HG03135 (cell line): Measurements from ENCODE around the gene EPHB1.
"Not testable (repeated sequence)": the region's sequence is repeated elsewhere in the genome, so short reads cannot be mapped to it uniquely, and the experiment has no call there.

Experiments
- ATAC-seq: cut with Tn5 transposase; IDR thresholded peaks from one replicate; pipeline ENCODE4 v1.9.1; 2021; ENCODE audit warnings: mild to moderate bottlenecking, moderate library complexity; ENCODE audit not compliant: unreplicated experiment

EPHB1 gene

GRCh38 chr3:135106445-135106844, 311.4 kb downstream of the EPHB1 start:
- ATAC-seq, result no peak

GRCh38 chr3:135107043-135107442, 312.0 kb downstream of the EPHB1 start:
- no peak for ATAC-seq

DNA sequence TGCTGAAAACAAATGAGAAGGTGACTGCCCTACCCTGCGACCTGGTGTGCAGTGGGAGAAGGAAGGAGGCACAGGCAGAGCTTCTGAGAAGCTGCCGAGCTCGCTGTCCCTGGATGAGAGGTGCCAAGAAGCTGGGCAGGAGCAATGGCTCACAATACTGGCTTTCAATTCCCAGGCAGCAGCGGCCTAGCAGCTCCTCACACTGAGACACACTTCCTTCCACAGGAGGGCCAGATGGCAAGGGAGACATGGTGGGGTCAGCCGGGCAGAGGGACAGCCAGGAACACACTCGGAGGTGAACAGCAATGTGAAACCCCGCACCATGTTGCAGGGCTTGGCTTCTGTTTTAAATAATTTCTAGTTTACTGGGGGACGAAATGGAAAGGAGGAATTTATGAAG, 314.6 kb downstream of the EPHB1 start:
- no peak for ATAC-seq

DNA sequence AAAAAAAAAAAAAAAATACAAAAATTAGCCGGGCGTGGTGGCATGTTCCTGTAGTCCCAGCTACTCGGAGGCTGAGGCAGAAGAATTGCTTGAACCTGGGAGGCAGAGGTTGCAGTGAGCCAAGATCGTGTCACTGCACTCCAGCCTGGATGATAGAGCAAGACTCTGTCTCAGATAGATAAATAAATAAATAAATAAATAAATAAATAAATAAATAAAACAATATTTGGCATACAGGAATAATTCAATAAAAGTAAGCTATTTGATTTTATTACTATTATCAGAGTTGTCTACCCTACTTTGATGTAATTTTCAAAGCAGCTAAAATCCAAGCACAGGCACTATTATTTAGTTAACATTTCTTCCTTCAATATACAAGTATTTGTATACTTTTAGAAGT, 319.5 kb downstream of the EPHB1 start:
- ATAC-seq, result not testable (repeated sequence)

DNA sequence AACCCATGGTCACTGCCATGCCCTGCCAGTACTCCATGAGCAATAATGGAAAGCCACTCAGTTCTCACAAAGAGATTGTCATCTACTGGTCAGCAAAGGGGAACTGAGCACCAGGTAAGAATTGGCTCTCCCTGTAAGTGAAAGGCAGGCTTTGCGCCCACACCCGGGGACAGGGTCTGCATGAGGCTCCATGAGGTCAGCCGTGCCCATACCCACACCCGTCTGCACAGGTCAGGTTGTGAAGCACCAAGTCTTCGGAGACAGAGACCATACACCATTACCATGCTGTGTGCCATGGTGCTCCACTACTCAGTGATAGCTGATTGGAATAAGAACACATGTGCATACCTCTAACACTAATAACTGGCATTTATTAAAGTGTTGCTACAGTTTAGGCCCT, 322.9 kb downstream of the EPHB1 start:
- no peak for ATAC-seq

DNA sequence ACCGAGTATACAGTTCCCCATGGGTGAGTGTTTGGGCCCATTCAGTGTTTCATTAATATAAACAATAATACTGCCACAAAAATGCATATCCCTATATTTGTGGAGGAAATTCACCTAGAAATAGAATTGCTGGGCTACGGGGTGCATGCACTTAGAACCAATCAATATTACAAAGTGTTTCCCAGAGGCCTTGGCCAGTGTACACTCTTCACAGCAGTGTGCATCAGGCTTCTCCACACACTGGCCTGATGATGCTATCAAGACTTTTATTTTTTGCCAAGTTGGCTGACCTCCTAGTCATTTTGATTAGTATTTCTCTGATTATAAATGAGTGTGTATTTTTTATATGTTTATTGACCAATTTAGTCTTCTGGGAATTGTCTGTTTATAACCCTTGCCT, 323.7 kb downstream of the EPHB1 start:
- no peak for ATAC-seq

DNA sequence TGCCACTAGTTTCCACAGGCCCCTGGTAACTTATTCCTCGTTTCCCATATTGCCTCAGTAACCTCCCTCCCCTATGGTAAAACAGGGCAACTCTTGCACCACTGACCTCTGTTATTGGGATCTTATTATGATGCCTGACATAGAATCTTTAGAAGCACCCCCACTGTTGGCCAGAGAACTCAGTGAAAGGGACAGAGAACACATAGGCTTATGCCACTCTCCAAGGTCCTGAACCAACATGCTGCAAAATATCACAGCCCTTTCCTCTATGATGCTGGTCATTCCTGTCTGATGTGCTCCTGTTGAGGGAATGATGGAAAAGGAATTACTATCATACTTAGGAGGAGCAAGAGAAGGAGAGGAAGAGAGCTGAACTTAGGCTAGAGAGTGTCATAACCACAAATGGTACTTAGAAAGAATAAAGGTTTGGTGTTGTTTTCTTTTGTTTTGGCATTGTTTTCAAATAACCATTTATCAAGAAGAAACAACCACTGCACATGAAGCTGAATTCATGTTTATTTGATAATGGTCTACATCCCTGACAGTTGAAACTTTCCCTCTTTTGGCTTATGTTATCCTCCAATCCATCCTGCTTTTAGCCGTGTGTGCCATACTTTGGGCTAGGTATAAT, 330.2 kb downstream of the EPHB1 start:
- no peak for ATAC-seq

GRCh38 chr3:135127946-135128470, 332.9 kb downstream of the EPHB1 start:
- ATAC-seq, result no peak

DNA sequence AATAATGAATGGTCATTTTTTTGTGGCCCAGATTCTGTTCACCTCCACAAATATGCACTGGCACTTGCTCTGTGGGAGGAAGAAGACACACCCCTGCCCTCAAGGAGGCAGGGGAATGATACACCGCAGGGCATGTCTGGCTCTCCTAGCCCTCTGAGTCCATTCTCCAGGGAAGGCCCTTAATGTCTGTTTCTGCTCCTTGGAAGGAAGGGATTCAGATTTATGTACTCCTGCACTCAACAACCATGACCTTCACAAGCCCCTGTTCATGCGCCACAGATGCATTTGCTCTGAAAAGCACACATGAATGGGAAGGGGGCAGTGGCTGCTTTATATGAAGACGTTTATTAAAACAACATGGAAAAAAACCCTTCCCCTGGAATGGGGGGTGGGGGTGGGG, 333.8 kb downstream of the EPHB1 start:
- ATAC-seq, result no peak

- no peak for ATAC-seq
Observed at GRCh38 chr3:135131290-135131689, 336.2 kb downstream of the EPHB1 start.

DNA sequence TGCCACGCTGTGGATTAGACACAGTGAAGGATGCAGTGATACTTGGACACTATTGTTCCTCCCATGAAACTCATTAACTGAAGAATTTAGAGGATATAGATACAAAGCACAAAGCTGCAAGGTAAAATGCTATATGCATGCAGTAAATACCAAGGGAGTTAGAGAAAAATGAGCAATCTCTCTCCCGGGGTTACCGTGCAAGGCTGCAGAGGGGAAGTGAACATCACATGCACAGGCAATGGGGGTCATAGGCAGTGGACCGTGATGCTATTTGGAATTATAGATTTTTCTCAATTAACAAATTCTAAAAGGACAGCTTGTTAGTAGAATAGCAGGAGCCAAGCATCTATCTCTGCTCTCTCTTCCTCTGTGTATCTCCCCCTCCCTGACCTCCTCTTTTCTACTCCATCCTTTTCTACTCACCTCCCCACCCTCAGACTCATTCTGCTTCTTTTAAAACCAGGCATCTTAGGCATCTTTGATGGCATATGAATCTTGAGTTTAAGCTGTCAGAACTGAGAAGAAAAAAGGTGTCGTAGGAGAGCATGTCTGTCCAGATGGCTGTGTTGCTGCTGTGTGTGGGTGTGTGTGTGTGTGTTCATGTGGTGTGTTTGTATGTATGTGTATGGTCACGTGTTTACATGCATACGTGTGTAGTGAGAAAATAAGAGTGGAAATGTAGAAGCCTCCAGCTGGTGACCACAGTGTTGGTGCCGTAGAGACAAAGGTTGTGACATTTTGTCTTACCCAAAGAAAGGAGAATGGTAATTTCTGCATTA, 339.0 kb downstream of the EPHB1 start:
- ATAC-seq, result no peak

- no peak for ATAC-seq
Observed at GRCh38 chr3:135134684-135135075, 339.6 kb downstream of the EPHB1 start.

DNA sequence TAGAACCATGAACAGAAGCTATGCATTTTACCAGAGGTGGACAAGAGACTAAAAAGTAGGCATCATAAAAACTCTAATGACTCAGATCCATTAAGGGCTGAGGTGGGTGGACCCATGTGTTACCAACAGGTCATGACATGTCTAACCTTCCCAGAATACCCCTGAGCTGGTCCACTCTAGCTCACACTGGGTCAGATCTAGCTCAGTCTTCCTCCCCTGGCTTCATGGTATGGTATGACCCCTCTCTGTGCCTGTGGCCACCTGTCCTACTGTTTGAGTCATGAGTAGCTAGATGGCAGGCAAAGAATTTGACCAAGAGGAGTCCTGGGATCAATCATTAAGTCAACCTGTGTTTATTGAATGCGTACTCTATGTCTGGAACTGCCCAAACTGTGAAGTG, 340.4 kb downstream of the EPHB1 start:
- no peak for ATAC-seq

DNA sequence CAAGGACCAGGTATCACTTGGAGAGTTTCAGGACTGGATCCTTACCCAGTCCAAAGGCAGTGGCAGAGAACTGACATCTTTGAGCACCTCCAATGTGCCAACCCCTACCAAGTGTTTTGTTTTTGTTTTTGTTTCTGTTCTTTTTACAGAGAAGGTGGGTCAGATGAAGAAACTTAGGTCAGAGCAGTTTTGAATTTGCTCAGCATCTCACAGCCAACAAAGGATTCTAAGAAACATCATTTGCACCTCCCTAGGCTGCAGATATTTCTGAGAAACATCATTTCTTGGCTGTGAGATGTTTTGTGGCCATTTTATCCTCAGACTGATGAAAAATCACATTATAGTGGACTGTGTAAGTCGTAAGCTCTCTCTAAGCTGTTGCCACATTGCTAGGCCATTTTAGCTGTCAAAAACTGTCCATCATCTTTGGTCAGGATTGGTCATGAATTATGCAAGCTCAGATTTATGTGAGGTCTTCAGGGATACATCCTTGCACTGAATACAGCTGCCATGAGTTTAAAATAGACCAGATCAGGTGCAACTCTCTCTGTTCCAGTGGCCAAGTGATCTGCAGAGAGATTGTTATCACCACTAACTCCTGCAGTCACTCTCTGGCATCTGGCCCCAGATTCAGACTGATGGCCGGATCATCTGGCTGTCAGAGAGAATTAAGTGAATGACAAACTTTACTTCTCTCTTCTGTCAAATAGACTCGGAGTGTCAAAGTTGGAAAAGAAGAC, 341.5 kb downstream of the EPHB1 start:
- no peak for ATAC-seq

GRCh38 chr3:135137296-135137695, 342.2 kb downstream of the EPHB1 start:
- no peak for ATAC-seq

GRCh38 chr3:135138776-135139175, 343.7 kb downstream of the EPHB1 start:
- ATAC-seq, result no peak

- ATAC-seq, result no peak
Observed at GRCh38 chr3:135140591-135140990, 345.5 kb downstream of the EPHB1 start.

GRCh38 chr3:135141160-135141559, 346.1 kb downstream of the EPHB1 start:
- no peak for ATAC-seq

GRCh38 chr3:135141672-135142071, 346.6 kb downstream of the EPHB1 start:
- ATAC-seq, result no peak

DNA sequence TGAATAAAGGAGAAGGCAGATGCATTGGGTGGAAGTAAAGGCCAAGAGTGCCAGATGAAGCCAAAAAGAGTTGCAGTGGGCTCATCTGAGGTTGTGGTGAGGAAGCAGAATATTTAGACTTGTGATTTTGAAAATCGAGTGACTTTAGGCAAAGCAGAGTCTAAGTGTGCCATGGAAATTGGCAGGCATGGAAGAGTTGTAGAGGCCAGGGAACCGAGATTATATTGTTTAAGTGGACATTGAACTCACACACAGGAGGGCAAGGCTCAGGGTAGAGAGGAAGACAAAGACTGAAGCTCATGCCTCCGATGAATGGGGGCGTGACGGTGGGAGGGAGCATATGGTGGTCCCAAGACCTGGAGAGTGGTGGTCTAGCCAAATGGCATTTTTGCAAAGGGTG, 347.5 kb downstream of the EPHB1 start:
- no peak for ATAC-seq

GRCh38 chr3:135143474-135143873, 348.4 kb downstream of the EPHB1 start:
- no peak for ATAC-seq

DNA sequence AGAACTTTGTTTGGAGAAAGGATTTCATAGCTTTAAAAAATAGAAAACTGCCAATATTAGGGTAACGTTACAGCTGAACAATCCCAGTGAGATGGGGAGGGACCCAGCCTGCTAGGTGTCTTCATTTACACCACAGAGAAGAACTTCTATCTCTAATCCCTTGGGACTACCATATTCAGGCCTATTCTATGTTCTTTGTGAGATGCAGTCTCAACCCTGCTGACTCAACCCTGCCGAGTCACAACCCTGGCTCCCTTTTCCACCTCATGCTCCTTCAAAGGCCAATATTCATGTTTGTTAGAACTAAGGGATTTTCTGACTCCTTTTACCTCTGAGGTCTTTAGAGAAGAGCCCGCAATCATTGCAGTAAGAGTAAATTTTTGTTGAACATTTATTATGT, 350.5 kb downstream of the EPHB1 start:
- no peak for ATAC-seq
